HUDEP-2 (cell line): ENCODE data around the gene PPP1R3D.
A peak's percentile ranks its signal among the peaks of the same experiment; 100 is the strongest.

Source experiments
- DNase-seq, 76 experiments: peaks; one replicate each; lab custom pipeline; 2025; ENCODE audit not compliant: unreplicated experiment in 76 of 76; lab: John Stamatoyannopoulos, UW

The PPP1R3D gene

DNA sequence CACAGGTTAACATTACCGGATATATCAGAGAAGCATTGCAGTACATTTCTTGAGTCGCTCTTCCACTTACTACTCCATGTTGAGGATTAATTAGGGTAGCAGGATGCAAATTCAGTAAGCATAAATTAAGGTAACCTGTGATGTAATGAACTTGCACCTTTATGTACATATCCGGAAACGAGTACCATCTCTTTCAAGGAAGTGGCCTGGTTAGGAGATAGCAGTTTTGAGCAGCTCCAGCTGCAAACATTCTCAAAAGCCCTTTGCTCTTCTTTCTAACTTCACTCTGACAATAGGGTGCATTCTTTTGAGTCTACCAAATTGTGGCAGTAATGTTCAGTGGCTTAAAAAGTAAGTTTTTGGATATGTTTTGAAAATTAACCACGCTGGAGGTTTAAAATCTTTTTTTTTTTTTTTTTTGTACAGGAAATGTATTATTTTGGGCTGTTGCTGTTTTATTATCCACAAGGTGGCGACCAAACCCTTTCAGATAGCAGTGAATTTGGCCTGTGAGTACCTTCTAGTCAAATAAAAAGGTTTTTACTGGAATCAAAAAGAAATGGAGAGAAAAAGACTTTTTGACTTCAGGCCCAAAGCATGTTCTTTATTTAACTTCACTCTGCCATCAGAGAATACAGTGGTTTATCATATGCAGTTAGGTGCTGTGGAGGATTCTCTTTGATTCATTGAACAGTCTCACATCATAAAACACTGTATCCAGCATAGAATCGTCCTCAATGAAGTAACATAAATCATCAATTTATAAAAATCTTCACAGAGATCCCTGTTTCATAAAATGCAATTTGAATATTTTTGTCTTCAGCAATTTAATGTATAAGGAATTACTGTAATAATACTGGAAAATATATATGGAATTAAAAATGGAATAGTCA lies 9.0 kb upstream of the PPP1R3D start:
- DNase-seq: peak in 24 of 76 experiments; percentile 6 to 50 (median 20)

DNA sequence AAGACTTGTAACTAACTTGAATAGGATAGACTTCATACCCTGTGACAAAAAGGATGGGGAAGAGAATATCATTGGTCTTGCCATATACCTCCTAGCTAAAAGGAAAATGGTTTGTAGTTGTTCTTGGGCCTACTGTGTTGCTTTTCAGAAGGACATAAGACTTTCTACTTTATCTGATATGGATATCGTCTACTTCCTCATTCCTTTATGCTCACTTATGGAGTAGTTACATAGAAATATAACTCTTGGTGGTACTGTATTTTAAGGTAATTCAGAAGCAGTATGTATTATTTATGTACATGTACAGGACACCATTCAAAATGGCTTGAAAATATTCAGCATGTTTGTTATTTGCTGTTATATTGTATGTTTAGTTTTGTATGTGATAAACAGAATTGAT lies 8.1 kb upstream of the PPP1R3D start:
- DNase-seq: no peak

DNA sequence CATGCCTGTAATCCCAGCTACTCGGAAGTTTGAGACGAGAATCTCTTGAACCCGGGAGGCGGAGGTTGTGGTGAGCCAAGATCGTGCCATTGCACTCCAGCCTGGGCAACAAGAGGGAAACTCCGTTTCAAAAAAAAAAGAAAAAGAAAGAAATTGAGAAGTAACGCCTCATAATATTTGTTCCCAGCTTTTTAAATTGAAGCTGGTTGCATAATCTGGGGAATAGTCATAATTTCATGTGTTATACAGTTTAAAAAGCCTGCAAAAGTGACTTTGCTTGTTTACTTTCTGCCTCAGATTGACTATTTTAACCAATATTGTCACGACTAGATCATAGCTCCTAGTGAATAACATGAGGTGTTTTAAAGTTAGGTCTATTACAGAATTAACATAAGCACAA lies 7.3 kb upstream of the PPP1R3D start:
- DNase-seq: no peak

DNA sequence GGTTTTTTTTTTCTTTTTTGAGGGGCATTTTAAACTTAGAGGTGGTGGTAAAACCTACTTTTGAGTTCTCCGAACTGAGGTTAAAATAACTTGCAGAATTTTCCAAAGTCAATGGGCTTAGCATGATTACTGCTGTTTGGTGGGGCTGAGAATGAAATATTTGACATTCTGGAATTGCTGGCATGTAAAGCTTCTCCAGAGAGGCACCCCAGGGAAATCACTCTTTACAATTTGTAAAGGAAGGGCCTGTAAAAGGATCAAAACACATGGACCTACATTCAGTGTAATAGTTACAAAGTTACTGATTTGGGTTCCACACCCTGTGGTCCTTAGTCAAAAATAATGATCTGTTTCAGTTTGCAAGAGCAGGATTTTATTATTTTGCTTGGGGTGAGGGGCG lies 5.6 kb upstream of the PPP1R3D start:
- no peak for DNase-seq

DNA sequence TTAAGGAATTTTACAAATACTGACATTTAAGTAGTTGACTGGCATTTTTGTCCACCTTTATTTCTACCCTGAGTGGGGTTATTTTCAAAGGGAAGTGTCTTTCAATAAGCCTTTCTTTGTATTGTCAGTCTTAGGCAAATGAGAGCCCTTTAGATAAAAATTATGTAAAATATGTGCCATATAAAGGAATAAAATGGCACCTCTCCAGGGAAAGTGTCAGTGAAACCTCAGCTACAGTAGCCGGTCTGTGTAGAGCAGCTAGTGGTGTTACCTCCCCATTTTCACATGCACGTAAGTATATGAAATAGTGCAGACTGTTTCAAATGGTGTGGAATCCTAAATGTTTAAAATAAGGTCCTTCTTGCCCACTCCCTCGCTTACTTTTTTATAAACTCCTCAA lies 5.1 kb upstream of the PPP1R3D start:
- DNase-seq: no peak

DNA sequence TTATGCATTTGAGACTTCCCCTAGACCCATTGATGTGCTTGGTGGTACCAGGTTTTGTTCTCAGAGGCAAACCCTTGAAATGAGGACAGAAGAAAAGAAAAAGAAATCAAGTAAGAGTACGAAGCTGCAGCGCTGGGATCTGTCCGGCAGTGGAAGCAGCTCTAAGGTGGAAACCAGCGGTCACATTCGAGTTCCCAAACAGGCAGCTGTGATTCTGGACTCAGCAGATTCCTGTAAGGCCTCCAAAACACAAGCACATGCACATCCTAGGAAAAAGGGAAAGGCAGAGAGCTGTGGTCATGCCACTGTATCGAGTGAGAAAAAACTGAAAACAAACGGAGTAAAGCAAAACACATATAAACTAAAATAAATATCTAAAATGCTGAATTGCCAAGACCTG lies 4.6 kb upstream of the PPP1R3D start:
- no peak for DNase-seq

DNA sequence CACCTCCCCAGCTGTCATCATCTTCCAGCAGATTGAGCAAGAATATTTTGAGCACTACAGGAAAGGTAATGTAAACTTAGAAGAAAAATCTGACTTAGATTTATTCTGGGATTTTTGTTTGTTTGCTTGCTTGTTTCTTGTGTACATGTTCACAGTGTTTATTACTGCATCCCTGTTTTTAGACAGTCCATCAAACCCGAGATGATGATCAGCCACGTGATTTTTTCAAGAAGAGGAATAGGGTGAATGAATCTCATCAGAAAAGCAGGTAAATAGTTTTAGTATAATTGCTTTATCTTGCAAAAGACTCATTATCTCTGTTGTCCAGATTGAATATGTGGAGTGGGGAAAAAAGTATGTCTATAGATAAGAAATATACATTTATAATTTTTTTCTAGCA lies 2.1 kb upstream of the PPP1R3D start:
- no peak for DNase-seq

DNA sequence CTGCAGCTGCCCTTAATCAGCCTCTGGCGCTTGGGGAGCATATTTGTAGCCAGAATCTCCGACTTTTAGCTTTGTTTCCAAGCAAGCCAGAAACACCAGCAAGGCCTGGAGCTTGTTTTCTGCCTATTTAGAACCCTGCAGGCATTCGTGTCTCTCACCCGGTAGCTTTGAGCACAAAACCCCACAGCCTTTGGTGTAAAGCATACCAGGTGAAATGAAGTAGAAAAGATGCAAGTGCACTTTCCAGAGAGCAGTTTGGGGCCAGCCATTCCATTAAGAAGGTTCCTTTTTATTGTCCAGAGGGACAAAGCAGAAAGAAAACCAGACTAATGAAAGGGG lies 820 bp upstream of the PPP1R3D start:
- DNase-seq: no peak

DNA sequence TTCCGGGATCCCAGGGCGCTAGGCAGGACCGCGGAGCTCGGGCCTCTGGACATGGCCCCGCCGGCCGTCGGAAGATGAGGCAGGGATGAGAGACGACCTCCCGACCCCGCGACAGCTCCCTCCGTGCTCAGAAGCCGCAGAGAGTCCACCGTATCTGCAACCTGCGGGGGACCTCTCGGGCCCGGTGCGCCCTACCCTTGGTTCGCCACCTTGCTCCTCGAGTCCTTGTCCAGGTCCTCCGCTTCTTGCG lies 301 bp downstream of the PPP1R3D start:
- DNase-seq: peak in 3 of 76 experiments; percentile 15 to 38 (median 32)

DNA sequence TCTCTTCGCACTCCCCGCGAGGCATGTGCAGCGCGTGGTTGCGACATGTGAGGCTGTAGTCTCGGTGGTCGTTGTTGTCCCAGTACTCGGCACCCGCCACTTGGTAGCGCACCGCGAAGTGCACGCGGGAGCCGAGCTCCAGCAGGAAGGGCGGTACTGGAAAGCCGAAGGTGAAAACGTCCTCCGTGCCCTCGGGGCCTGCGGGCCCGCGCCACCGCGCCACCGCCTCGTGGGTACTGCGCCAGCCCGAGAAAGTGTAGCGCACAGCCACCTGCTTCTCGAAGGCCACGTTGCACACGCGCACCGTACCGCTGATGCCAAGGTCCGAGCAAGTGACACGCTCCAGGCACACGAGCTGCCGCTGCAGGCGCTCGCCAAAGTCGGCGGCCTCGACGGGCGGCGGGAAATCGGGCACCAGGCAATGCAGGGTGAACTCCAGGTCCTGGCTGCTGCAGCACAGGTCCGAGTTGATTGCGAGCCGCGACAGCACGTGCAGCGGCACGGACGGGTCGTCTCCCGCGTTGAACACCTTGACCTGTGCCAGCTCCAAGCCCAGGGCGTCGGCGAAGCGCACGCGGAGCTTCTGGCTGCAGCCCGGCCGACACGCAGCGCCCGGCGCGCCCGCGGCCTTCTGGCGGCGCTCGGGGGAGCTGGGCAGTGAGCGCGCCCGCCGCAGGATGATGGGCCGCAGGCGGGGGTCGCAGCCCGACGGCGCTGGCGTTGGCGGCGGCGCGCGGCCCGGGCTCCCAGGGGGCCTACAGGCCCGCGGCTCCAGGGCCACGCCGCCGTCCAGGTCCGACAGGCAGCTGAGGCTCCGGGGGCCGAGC lies 840 bp downstream of the PPP1R3D start:
- no peak for DNase-seq

DNA sequence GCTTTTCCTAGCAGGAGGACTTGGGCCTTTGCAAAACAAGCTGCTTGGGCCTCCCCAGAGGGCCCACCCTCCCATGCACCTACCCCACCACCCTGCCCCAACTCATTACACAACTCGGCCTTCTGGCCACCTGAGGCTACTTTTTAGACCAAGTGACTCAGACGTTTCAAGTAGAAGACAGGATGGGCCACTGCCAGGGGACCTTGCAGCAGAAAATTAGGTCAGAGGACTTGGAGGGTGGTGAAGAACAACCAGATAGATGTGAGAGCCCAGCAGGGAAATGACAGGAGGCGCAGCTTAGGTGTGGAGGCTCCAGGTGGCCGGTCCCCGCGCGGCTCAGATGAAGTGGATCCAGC lies 1.4 kb downstream of the PPP1R3D start:
- DNase-seq: no peak

DNA sequence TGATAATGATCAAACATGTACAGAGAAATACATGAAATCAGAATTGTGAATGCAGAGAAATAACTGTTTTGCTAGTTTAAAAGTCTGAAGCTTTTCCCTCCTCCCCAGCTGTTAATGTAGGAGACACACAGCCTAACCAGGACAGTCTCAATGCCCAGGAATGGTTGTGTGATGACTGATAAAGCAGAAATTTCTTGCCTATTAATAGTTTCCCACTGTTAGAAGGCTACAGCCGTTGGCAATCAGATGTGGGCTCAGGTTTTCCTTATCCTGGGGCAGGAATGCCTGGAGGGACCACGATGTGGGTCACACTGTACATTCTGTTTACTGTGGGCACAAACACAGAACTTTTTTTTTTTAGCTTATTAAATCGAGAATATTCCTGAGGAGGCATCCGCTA lies 1.9 kb downstream of the PPP1R3D start:
- DNase-seq: no peak

DNA sequence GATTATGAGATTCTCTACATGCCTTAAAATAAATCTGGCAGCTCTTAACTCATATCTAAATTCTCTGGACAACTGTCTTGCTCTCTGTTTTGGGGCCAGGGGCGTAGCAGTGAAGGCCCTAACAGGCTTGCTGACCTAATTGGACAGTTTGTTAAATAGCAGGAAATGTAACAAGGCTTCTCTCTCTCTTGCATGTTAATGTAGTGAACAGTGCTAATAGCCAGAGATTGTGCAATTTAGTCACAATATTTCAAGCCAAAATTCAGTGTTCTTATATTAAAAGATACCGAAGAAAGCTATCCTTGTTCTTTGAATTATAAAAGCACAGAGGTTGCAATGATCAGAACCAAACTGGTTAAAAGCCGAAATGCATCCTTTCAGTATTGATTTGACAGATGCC lies 3.0 kb downstream of the PPP1R3D start:
- DNase-seq: no peak

DNA sequence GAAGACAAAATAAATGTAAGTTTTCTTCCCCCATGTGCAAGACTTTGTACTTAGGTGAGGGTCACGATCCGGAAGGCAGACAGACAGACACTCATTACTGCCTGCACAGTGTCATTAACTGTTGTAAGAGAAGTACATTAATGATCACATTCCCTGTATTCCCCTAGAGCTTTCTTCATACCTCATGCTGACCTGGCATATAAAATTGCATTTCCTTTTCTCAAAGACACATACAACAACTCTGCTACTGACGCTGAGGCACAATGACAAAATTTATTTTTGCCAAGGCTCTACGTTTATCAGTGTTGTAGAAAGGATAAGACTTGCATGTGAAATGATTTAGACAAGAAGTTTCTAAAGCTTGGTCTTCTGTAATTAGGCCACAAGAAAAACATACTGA lies 3.7 kb downstream of the PPP1R3D start:
- DNase-seq: no peak

DNA sequence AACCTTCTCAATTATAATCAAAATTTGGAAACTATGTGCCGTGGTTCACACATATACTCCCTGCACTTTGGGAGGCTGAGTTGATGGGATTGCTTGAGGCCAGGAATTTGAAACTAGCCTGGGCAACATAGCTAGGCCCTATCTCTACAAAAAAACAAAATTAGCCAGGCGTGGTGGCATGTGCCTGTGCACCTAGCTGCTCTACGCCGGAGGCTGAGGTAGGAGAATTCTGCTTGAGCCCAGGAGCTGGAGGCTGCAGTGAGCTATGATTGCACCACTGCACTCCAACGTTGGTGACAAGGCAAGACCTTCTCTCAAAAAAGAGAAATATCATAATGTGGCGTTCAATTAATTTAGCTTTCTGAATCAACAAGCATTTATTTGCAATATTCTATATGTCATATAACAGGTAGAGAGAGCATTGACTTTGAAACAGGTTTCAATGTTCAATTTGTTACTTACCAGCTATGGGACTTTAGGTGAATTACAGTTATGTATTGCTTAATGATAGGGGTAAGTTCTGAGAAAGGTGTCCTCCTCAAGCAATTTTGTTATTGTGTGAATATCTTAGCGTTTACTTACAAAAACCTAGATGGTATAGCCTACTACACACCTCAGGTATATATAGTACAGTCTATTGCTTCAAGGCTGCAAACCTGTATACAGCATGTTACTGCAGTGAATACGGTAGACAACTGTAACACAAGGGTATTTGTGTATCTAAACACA lies 4.5 kb downstream of the PPP1R3D start:
- DNase-seq: no peak

DNA sequence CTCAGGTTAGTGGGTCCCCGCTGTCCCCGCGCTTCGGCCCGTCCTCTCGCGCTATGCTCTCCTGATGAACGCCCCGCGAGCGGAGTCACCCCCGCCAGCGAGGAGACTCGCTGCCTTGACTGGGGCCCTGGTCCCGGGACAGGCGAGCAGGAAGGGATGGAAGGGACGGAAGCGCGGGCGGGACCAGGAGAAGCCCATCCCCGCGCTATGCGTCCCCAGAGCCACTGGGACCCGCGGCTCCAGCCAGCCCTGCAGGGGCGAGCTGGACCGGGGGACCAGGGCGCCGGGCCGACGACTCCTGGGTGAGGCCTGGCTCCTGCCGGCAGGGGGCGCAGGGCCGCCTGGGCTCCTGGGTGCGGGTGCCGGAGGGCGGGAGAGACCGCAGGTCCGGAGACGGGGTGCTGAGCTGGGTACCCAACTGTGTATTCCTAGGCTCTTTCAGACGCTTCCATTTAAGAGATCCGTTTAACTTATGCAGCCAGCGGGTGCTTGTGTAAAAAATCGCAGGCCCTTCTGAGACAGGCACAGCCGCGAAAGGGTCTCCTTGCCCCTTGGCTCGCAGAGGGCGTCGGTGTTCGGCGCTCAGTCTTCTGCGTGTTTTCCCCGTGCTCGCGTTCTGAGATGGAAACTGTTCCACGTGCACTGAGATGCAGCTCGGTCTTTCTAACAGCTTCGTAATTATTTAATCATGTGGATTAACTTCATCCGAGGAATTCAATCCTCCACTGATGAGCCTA lies 6.1 kb downstream of the PPP1R3D start:
- peak in 70 of 76 experiments; percentile 16 to 82 (median 63) for DNase-seq

DNA sequence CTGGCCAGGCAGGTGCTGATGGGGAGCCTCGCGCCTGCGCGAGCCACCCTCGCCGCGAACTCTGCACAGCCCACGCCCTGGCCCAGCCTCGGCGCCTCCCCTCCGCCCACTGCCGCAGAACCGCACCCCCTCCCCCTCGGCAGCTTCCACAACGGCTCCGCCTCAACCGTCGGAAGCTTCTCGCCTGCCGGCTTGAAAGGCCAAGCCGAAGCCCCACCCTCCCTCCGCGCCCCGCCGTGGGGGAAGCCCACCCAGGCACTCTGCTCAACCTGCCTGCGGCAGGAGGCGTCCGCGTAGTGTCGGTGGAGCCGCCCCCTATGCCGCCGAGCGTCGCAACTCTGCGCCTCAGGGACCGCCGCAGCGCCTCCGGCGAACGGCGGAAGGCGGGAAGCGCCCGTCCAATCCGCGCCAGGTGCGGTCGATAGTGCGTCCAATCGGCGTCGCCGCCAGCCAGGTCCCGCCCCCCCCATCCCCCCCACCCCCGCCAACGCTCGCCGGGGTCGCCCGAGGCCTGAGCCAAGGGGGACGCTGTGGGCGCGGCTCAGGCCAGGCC lies 6.7 kb downstream of the PPP1R3D start, which contains the start of gene SYCP2:
Gene SYCP2, minus strand, starts transcription at position 342 of the 553 bp plus-strand sequence. CDS start 11,224 bp downstream, outside the sequence.
- DNase-seq: peak in 68 of 76 experiments; percentile 17 to 89 (median 68)

DNA sequence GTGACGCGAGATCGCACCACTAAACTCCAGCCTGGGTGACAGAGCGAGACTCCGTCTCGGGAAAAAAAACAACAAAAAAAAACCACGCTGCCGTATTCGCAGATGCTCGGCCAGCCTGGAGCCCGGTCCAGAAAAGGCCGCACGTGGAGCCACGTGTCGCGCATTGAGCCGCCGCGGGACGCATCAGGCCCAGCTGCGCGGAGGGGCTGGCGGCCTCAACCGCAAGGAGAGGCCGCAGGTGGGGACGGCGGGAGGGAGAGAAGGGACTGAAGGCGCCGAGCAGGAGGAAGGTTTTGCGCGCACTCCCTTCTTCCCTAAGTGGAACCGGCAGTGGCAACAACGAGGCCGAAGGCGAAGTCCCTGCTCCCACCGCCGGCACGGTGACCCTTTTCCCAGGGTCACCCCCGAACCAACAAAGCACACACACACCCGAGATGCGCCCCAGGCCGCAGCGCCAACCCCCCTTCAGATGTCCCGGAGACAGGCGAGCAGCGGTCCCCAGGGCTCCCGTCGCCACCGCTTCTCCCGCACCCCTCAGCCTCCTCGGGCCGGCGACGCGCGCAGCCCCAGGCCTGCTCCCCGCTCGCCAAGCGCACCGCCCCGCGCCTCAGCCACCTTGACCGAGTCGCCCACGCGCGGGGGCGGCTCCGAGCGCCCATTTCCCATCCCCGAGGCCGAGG lies 7.3 kb downstream of the PPP1R3D start:
- DNase-seq: no peak

DNA sequence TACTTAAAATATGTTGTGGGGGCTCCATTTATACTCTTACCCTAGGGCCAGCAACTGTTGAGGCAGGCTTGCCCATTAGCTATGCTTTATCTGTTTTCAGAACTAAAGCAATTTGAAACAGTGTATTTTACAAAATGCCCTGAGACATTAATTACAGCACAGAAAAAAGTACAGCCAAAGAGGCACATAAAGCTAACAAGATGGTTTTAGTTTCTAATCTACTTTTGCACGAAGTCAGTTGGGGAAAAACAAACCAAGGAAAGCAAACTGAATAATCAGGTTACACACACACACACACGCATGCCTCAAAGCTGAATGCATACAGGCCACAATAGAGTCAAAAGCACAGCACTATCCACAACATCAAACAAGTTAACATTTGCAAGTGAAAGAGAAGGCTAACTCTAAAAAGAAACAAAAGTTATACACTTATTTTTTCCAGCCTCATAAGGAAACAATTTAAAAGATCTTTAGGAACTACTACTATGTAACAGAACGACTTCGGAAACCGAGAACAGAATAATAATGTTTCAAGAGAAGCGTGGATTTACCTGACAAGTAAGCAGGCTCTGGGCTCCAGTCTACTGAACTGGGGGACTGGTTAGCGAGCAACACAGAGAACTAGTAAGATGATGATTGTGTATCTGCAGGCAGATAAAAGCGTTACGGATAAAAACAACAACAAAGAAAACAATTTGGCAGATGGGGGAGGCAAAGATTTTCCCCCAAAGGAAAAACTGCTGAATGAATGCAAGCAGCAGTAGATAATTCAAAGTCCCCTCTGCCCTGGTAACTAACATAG lies 8.4 kb downstream of the PPP1R3D start:
- DNase-seq: no peak
